ENCODE data around the gene SH3GLB1. TPM values are rescaled to one million over a fixed set of nuclear protein-coding genes. Genes with fewer than 3 reads are reported as not detected.
"Not testable (repeated sequence)": the region's sequence is repeated elsewhere in the genome, so short reads cannot be mapped to it uniquely, and the experiment has no call there.

The SH3GLB1 gene
- total RNA-seq (72.4 TPM), polyA plus RNA-seq (ENCODE audit: insufficient read depth in 1 of 8, insufficient read length in 8 of 8, low replicate concordance in 1 of 8) (100 to 1,000 TPM; 110 to 146 (median 138) TPM)
- long read RNA-seq, donor 1, full-length matches to known transcripts, result 25 of 25 reads
- long read RNA-seq, donor 1, partial matches to known transcripts, result 0 of 25 reads
- long read RNA-seq, donor 1, other reads (novel, unspliced or antisense), result 0 of 25 reads
- long read RNA-seq, donor 2, full-length matches to known transcripts, result 4 of 4 reads
- long read RNA-seq, donor 2, partial matches to known transcripts, result 0 of 4 reads
- long read RNA-seq, donor 2, other reads (novel, unspliced or antisense), result 0 of 4 reads
- long read RNA-seq, donor 3, full-length matches to known transcripts, result 49 of 127 reads
- long read RNA-seq, donor 3, partial matches to known transcripts, result 71 of 127 reads
- long read RNA-seq, donor 3, other reads (novel, unspliced or antisense), result 7 of 127 reads
- long read RNA-seq, donor 4, full-length matches to known transcripts, result 28 of 43 reads
- long read RNA-seq, donor 4, partial matches to known transcripts, result 10 of 43 reads
- long read RNA-seq, donor 4, other reads (novel, unspliced or antisense), result 5 of 43 reads
- long read RNA-seq, donor 5, full-length matches to known transcripts, result 70 of 126 reads
- long read RNA-seq, donor 5, partial matches to known transcripts, result 48 of 126 reads
- long read RNA-seq, donor 5, other reads (novel, unspliced or antisense), result 8 of 126 reads
- long read RNA-seq, donor 6, full-length matches to known transcripts, result 55 of 94 reads
- long read RNA-seq, donor 6, partial matches to known transcripts, result 34 of 94 reads
- long read RNA-seq, donor 6, other reads (novel, unspliced or antisense), result 5 of 94 reads
- long read RNA-seq, donor 7, full-length matches to known transcripts, result 28 of 54 reads
- long read RNA-seq, donor 7, partial matches to known transcripts, result 13 of 54 reads
- long read RNA-seq, donor 7, other reads (novel, unspliced or antisense), result 13 of 54 reads
- long read RNA-seq, donor 8, full-length matches to known transcripts, result 30 of 30 reads
- long read RNA-seq, donor 8, partial matches to known transcripts, result 0 of 30 reads
- long read RNA-seq, donor 8, other reads (novel, unspliced or antisense), result 0 of 30 reads
- long read RNA-seq, donor 9, full-length matches to known transcripts, result 22 of 40 reads
- long read RNA-seq, donor 9, partial matches to known transcripts, result 13 of 40 reads
- long read RNA-seq, donor 9, other reads (novel, unspliced or antisense), result 5 of 40 reads
- long read RNA-seq, donor 10, full-length matches to known transcripts, result 49 of 74 reads
- long read RNA-seq, donor 10, partial matches to known transcripts, result 17 of 74 reads
- long read RNA-seq, donor 10, other reads (novel, unspliced or antisense), result 8 of 74 reads
- long read RNA-seq, donor 11, full-length matches to known transcripts, result 36 of 47 reads
- long read RNA-seq, donor 11, partial matches to known transcripts, result 11 of 47 reads
- long read RNA-seq, donor 11, other reads (novel, unspliced or antisense), result 0 of 47 reads

DNA sequence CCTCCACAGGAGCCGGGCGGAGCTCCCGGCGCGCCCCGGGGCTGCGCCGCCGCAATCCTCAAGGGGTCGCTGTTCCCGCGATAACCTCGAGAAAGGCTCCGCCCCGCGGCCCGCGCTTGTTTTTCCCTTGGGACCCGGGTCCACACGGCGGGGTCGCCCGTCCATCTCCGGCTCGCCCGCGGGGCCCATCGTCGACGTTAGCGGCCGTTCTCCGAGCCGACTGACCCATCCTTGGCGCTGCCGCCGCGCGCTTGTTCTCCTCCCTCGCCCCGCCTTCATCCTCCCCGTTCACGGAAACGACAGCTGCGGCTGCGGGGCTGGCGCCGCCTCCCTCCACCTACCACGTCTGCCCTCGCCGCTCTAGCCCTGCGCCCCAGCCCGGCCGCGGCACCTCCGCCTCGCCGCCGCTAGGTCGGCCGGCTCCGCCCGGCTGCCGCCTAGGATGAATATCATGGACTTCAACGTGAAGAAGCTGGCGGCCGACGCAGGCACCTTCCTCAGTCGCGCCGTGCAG is at the start of gene SH3GLB1:
Gene SH3GLB1, plus strand, starts transcription at position 119 of the 514 bp plus-strand sequence. Its CDS starts 324 bp downstream, at position 443.
- peak; percentile 94 for DNase-seq
- peak within 1 kb of the TSS; percentile 91 for H3K4me3 ChIP-seq (ENCODE audit: low read length)
- peaks cover 7% of the 10 kb centered on the region for H3K4me1 ChIP-seq (ENCODE audit: control insufficient read depth, insufficient read depth, low read length)
- peak within 1 kb of the TSS; percentile 98 for H3K27ac ChIP-seq (ENCODE audit: low read length)
- under 1% methylated on average over 65 of the region's 71 CpGs for WGBS (ENCODE audit: insufficient coverage)
- H3K36me3 ChIP-seq (ENCODE audit: control insufficient read depth, insufficient read depth, low read length), result no peaks in the 10 kb centered on the region
- no peaks in the 10 kb centered on the region for H3K9me3 ChIP-seq (replicated peaks; ENCODE audit: control insufficient read depth, low read depth, low read length)
- no peaks in the 10 kb centered on the region for H3K27me3 ChIP-seq (ENCODE audit: control insufficient read depth, insufficient read depth, low read length)

DNA sequence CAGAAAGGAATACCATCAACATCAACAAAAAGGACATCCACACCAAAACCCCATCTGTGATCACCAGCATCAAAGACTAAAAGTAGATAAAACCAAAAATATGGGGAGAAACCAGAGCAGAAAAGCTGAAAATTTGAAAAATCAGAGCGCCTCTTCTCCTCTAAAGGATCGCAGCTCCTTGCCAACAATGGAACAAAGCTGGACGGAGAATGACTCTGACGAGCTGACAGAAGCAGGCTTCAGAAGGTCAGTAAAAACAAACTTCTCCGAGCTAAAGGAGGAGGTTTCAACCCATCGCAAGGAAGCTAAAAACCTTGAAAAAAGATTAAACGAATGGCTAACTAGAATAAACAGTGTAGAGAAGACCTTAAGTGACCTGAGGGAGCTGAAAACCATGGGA is 46.0 kb upstream of the SH3GLB1 start:
- not testable (repeated sequence) for DNase-seq; H3K9me3 ChIP-seq (replicated peaks; ENCODE audit: control insufficient read depth, low read depth, low read length); H3K36me3 ChIP-seq (ENCODE audit: control insufficient read depth, insufficient read depth, low read length); H3K4me1 ChIP-seq (ENCODE audit: control insufficient read depth, insufficient read depth, low read length); H3K4me3 ChIP-seq (ENCODE audit: low read length); H3K27ac ChIP-seq (ENCODE audit: low read length); H3K27me3 ChIP-seq (ENCODE audit: control insufficient read depth, insufficient read depth, low read length)
- WGBS (ENCODE audit: insufficient coverage), result 98% methylated on average over 3 of the region's 7 CpGs

DNA sequence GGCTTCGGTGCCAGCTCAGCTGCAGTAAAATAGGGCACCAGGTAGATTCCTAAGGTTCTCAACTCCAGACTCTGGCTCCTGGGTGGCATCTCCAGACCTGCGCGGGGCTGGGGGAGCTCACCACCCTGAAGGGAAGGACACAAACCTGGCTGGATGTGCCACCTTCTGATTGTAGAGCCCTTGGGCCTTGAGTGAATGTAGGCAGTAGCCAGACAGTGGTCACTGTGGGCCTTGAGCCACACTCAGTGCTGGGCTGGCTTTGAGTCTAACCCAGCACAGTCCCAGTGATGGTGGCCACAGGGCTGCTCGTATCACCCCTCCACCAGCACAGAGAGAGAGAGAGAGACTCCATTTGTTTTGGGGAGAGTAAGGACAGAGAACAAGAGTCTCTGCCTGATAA is 38.0 kb upstream of the SH3GLB1 start:
- Histone ChIP-seq H3K36me3 (ENCODE audit: control insufficient read depth, insufficient read depth, low read length) (no peaks in the 10 kb centered on the region), H3K4me3 (ENCODE audit: low read length) (no peak overlapping the region), H3K9me3 (replicated peaks; ENCODE audit: control insufficient read depth, low read depth, low read length) (no peaks in the 10 kb centered on the region), H3K27ac (ENCODE audit: low read length) (no peak overlapping the region), H3K27me3 (ENCODE audit: control insufficient read depth, insufficient read depth, low read length) (no peaks in the 10 kb centered on the region), H3K4me1 (ENCODE audit: control insufficient read depth, insufficient read depth, low read length) (no peaks in the 10 kb centered on the region)
- DNase-seq, result no peak
- WGBS (ENCODE audit: insufficient coverage), result 89% methylated on average over 3 of the region's 4 CpGs

DNA sequence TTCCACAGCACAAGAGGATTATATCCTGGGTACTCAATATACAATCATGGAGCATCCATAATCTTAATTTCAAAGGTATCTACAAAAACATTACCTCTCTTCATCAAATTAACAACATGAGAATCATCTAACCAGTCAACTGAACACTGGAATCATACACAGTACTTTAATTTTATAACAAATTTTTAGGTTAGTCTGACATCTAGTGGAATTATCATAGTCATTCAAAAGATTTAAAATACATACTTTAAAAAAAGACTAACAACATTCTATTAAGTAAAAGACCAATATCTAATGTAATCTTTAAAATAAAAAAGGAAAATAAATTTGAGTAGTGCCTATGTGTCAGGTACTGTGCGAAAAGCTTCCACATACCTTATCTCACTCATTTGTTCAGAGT is 16.8 kb upstream of the SH3GLB1 start:
- Histone ChIP-seq H3K27ac (ENCODE audit: low read length) (no peak overlapping the region), H3K4me1 (ENCODE audit: control insufficient read depth, insufficient read depth, low read length) (no peaks in the 10 kb centered on the region), H3K4me3 (ENCODE audit: low read length) (no peak overlapping the region), H3K9me3 (replicated peaks; ENCODE audit: control insufficient read depth, low read depth, low read length) (no peaks in the 10 kb centered on the region), H3K27me3 (ENCODE audit: control insufficient read depth, insufficient read depth, low read length) (peaks cover 2% of the 10 kb centered on the region), H3K36me3 (ENCODE audit: control insufficient read depth, insufficient read depth, low read length) (no peaks in the 10 kb centered on the region)
- peak; percentile 36 for DNase-seq
- WGBS (ENCODE audit: insufficient coverage), result no CpG with 5 or more reads among the region's 1 CpG

DNA sequence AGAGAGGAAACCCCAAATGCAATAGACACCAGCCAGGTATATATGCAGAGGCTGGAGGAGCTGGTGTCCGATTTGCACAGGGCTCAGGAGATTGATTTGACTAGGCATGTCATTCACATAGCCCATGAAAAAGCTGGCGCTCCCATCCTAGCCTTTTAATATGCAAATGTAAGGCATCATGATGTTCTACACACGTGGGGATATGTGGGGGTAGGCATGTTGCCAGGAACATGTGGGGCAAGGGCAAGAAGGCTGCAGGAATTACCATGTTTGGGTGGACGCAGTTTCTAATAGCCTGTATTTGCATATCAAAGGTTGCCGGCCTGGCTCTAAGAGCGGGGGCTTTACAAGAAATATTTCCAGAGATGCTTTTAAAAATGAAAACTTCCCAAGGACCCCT is 11.7 kb upstream of the SH3GLB1 start:
- WGBS (ENCODE audit: insufficient coverage), result 41% methylated on average over 3 of the region's 6 CpGs
- DNase-seq, result no peak
- no peaks in the 10 kb centered on the region for H3K36me3 ChIP-seq (ENCODE audit: control insufficient read depth, insufficient read depth, low read length)
- no peak overlapping the region for H3K4me3 ChIP-seq (ENCODE audit: low read length)
- H3K27me3 ChIP-seq (ENCODE audit: control insufficient read depth, insufficient read depth, low read length), result peaks cover 3% of the 10 kb centered on the region
- no peak overlapping the region for H3K27ac ChIP-seq (ENCODE audit: low read length)
- H3K9me3 ChIP-seq (replicated peaks; ENCODE audit: control insufficient read depth, low read depth, low read length), result no peaks in the 10 kb centered on the region
- no peaks in the 10 kb centered on the region for H3K4me1 ChIP-seq (ENCODE audit: control insufficient read depth, insufficient read depth, low read length)

DNA sequence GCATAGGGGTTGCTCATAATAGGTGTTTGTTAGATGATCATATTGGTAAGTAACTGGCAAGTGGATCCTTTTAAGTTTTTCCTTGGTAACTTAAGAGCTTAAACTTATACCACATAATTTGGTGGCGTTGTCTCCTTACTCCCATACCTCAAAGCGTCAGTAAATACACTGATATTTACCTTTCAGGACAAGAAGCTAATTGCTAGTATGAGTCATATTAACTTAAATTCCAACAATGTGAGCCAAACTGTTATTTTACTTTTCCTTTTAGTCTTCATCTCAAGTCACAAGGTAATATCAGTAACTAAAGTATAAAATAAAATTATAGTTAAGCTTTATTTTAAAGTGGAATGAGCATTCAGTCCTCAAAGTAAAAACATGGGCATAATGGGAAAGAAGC is 9.0 kb upstream of the SH3GLB1 start:
- peaks cover 3% of the 10 kb centered on the region for H3K27me3 ChIP-seq (ENCODE audit: control insufficient read depth, insufficient read depth, low read length)
- no peaks in the 10 kb centered on the region for H3K9me3 ChIP-seq (replicated peaks; ENCODE audit: control insufficient read depth, low read depth, low read length)
- H3K27ac ChIP-seq (ENCODE audit: low read length), result no peak overlapping the region
- H3K36me3 ChIP-seq (ENCODE audit: control insufficient read depth, insufficient read depth, low read length), result no peaks in the 10 kb centered on the region
- H3K4me3 ChIP-seq (ENCODE audit: low read length), result no peak overlapping the region
- WGBS (ENCODE audit: insufficient coverage), result no CpG with 5 or more reads among the region's 2 CpGs
- no peak for DNase-seq
- no peaks in the 10 kb centered on the region for H3K4me1 ChIP-seq (ENCODE audit: control insufficient read depth, insufficient read depth, low read length)

DNA sequence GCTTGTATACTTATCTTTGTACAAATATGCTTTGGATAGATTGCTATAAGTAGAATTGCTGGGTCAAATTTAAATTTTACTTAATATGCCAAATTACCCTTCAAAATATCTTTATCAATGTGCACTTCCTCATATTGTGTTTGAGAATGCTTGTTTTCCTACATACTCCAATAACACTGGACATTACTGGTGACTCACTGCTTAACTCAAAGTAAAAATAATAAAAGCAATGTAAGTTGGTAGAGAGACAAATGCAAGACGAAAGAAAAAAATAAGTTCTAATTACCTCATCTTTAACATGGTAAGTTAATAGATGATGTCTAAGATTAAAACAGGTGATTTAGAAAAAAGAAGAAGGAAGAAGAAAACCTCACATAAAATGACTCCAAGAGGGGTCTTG is 7.9 kb upstream of the SH3GLB1 start:
- Histone ChIP-seq H3K9me3 (replicated peaks; ENCODE audit: control insufficient read depth, low read depth, low read length) (no peaks in the 10 kb centered on the region), H3K4me3 (ENCODE audit: low read length) (no peak overlapping the region), H3K27me3 (ENCODE audit: control insufficient read depth, insufficient read depth, low read length) (peaks cover 3% of the 10 kb centered on the region), H3K36me3 (ENCODE audit: control insufficient read depth, insufficient read depth, low read length) (no peaks in the 10 kb centered on the region), H3K27ac (ENCODE audit: low read length) (no peak overlapping the region), H3K4me1 (ENCODE audit: control insufficient read depth, insufficient read depth, low read length) (no peaks in the 10 kb centered on the region)
- WGBS (ENCODE audit: insufficient coverage), result no CpG with 5 or more reads among the region's 1 CpG
- no peak for DNase-seq

DNA sequence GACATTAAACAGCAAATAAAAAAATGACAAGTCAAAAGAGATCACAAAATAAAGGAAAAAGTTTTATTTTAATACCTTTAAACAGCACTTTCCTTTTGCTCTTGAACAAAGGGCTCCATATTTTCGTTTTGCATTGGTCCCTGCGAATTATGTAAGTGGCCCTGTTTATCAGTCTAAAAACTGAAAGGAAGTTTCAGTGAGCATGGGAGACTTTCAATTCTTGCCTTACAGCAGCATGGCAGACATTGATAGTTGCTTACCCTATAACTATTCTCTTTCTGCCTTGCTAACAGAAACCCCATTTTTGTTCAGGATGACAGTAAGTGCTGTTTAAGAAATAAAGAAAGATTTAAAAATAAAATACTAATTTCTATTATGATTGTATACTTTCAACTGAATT is 5.2 kb upstream of the SH3GLB1 start:
- DNase-seq, result no peak
- Histone ChIP-seq H3K36me3 (ENCODE audit: control insufficient read depth, insufficient read depth, low read length) (no peaks in the 10 kb centered on the region), H3K9me3 (replicated peaks; ENCODE audit: control insufficient read depth, low read depth, low read length) (no peaks in the 10 kb centered on the region), H3K27ac (ENCODE audit: low read length) (no peak overlapping the region), H3K27me3 (ENCODE audit: control insufficient read depth, insufficient read depth, low read length) (no peaks in the 10 kb centered on the region), H3K4me3 (ENCODE audit: low read length) (no peak overlapping the region), H3K4me1 (ENCODE audit: control insufficient read depth, insufficient read depth, low read length) (peaks cover 2% of the 10 kb centered on the region)
- WGBS (ENCODE audit: insufficient coverage), result no CpG with 5 or more reads among the region's 2 CpGs

DNA sequence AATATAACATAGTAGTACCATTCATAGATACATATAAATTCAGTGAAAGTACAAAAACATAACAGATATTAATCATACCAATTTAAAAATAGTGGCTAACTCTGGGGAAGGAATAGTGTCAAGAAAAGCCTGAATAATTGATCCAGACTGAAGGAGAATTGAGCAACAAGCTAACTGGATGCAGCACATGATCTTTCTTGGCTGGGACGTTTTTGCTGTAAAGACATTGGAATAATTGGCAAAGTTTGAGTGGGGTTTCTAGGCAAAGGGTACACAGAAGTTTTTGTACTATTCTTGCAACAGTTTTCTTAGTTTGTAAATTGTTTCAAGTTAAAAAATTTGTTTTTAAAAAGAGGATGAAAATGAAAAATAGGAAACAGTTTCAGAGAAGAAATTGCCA is 2.6 kb upstream of the SH3GLB1 start:
- H3K4me3 ChIP-seq (ENCODE audit: low read length), result no peak overlapping the region
- no peaks in the 10 kb centered on the region for H3K36me3 ChIP-seq (ENCODE audit: control insufficient read depth, insufficient read depth, low read length)
- peaks cover 2% of the 10 kb centered on the region for H3K4me1 ChIP-seq (ENCODE audit: control insufficient read depth, insufficient read depth, low read length)
- peak; percentile 24 for DNase-seq
- H3K9me3 ChIP-seq (replicated peaks; ENCODE audit: control insufficient read depth, low read depth, low read length), result no peaks in the 10 kb centered on the region
- no peaks in the 10 kb centered on the region for H3K27me3 ChIP-seq (ENCODE audit: control insufficient read depth, insufficient read depth, low read length)
- no peak overlapping the region for H3K27ac ChIP-seq (ENCODE audit: low read length)
- 33% methylated on average over 1 of the region's 1 CpG for WGBS (ENCODE audit: insufficient coverage)

All from muscle of leg (tissue), 16 donors.